Stimulated activated CD8-positive, alpha-beta memory T cell treated with anti-CD3 and anti-CD28 coated beads, Interleukin-7, amount 100 ng/mL, for 24 hours (primary cell): ENCODE data around the gene MRPL17.

Source experiments
- DNase-seq: peaks from one replicate; pipeline ENCODE4 v3.0.0-alpha.2; 2020; ENCODE audit warnings: low read depth

Gene MRPL17

GRCh38 chr11:6682591-6682935, 577 bp downstream of the MRPL17 start:
- DNase-seq: no peak

GRCh38 chr11:6681949-6682348, 1.2 kb downstream of the MRPL17 start:
- DNase-seq: no peak

GRCh38 chr11:6681505-6681904, 1.6 kb downstream of the MRPL17 start:
- DNase-seq: no peak

- no peak for DNase-seq
These were observed 6.1 kb downstream of the MRPL17 start for GRCh38 chr11:6677018-6677417.

GRCh38 chr11:6674862-6675261, 8.3 kb downstream of the MRPL17 start:
- DNase-seq: no peak

GRCh38 chr11:6674219-6674597, 8.9 kb downstream of the MRPL17 start:
- no peak for DNase-seq

GRCh38 chr11:6673523-6674218, 9.5 kb downstream of the MRPL17 start:
- no peak for DNase-seq

- DNase-seq: no peak
These were observed 11.1 kb downstream of the MRPL17 start for GRCh38 chr11:6671991-6672390.

GRCh38 chr11:6670202-6670830, 12.8 kb downstream of the MRPL17 start:
- no peak for DNase-seq

GRCh38 chr11:6667733-6668374, 15.3 kb downstream of the MRPL17 start:
- DNase-seq: no peak

GRCh38 chr11:6666302-6667183, 16.6 kb downstream of the MRPL17 start:
- no peak for DNase-seq

- DNase-seq: no peak
These were observed 18.6 kb downstream of the MRPL17 start for GRCh38 chr11:6664551-6664950.

- no peak for DNase-seq
These were observed 19.2 kb downstream of the MRPL17 start for GRCh38 chr11:6663794-6664469.

GRCh38 chr11:6660712-6661111, 22.4 kb downstream of the MRPL17 start:
- no peak for DNase-seq

GRCh38 chr11:6658647-6659046, 24.5 kb downstream of the MRPL17 start:
- DNase-seq: no peak

- DNase-seq: no peak
These were observed 25.8 kb downstream of the MRPL17 start for GRCh38 chr11:6657346-6657745.

- DNase-seq: no peak
These were observed 26.2 kb downstream of the MRPL17 start for GRCh38 chr11:6656936-6657335.

- no peak for DNase-seq
These were observed 26.6 kb downstream of the MRPL17 start for GRCh38 chr11:6656584-6656915.

GRCh38 chr11:6655790-6656583, 27.2 kb downstream of the MRPL17 start, which contains the start of gene DCHS1:
DCHS1 (minus strand) TSS chr11:6655809; CDS start chr11:6641613, 14,196 bp downstream.
- no peak for DNase-seq

GRCh38 chr11:6655020-6655789, 27.9 kb downstream of the MRPL17 start:
- DNase-seq: no peak
